ENCODE data around the gene EMP2. TPM values are rescaled to one million over a fixed set of nuclear protein-coding genes. Genes with fewer than 3 reads are reported as not detected.

Gene EMP2
- total and polyA plus RNA-seq, 8 donors, result 5.5 to 13.7 (median 9.3) TPM

DNA sequence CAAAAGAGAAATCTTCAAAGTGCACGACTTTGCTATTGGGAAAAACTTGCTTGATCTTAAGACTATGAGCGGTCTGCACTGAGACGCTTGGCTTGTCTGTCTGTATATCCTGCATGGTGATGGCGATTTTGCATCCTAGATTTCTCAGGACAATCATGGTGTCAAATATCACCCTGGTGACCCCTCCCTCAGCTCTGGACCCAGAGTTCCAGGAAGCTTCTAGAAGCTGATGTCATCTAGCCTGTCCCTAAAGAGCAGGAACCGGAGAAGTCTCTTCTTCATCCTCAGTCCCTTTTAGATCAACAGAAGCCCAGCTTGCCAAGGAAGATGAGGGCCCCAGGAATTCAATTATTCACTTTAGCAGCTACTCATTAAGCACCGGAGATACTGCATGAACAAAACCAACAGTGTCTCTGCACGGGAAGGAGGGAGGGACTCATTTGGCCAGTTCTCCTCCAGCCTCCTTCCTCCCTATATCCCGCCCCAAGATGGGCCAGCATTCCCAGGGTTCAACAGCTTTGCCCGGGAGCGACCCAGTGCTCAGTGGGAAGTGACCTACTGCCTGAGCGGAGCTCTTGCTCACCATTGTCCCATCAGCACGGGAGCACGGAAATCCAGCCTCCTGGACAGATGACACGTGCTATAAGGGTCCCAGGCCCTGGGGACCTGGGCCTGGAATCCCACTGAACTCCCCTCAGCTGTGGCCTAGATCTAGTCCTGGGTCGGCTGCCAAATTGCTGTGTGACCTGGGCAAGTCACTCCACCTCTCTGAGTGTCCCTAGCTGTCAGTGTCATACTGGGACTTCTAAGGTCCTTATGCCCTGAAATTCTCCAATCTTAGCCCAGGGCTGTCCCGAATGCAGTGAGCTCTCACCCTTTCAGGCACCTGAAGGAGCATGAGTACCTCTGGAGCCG, 3.8 kb downstream of the EMP2 start:
- no peak overlapping the region for H3K4me3 ChIP-seq
- H3K27ac ChIP-seq, result no peak overlapping the region

DNA sequence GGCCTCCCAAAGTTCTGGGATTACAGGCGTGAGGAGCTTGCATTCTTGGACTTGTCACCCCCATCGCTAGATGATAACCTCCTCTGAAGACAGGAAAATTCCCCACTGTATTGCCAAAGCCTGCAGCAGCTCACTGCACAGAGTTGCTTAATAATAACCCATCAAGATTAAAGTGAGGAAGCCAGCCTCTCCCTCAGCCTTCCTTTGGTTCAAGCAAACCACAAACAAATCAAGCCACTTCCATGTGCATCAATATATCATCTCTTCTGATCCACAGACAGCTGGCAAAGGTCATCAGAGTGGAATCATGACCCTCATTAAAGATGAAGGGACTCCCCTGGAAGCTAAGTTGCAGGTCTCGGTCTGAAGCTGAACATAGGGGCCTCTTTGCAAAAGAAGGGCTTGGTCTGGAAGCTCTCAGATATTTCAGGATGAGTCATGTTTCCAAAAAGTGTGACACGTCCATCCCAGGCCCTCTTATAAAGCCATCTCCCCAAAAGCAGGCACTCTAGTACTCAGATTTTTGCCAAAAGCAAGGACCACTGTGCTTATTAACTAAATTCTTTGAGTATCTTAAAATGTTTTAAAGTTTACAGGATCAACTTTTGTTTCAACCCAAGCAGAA, 4.8 kb downstream of the EMP2 start:
- no peak overlapping the region for H3K27ac ChIP-seq

More for the DNA sequence above, 3.8 kb downstream of the EMP2 start:
- DNase-seq (no peak), FAIRE-seq (no peak), ATAC-seq (no peak)
- Histone ChIP-seq H3K36me3 (no peaks in the 10 kb centered on the region), H3K9me3 (no peaks in the 10 kb centered on the region), H3K4me1 (peaks cover 0 to 6% (median 0%) of the 10 kb centered on the region in 3 donors), H3K27me3 (no peaks in the 10 kb centered on the region)
- intact Hi-C loops (cut with DNase I), result no loop called here
- TF ChIP-seq, protein P1, sequence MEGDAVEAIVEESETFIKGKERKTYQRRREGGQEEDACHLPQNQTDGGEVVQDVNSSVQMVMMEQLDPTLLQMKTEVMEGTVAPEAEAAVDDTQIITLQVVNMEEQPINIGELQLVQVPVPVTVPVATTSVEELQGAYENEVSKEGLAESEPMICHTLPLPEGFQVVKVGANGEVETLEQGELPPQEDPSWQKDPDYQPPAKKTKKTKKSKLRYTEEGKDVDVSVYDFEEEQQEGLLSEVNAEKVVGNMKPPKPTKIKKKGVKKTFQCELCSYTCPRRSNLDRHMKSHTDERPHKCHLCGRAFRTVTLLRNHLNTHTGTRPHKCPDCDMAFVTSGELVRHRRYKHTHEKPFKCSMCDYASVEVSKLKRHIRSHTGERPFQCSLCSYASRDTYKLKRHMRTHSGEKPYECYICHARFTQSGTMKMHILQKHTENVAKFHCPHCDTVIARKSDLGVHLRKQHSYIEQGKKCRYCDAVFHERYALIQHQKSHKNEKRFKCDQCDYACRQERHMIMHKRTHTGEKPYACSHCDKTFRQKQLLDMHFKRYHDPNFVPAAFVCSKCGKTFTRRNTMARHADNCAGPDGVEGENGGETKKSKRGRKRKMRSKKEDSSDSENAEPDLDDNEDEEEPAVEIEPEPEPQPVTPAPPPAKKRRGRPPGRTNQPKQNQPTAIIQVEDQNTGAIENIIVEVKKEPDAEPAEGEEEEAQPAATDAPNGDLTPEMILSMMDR (IDR thresholded peaks at IDR 0.05), result no peak
- 76 to 81% methylated on average over 17 of the region's 17 CpGs for WGBS, 2 donors

DNA sequence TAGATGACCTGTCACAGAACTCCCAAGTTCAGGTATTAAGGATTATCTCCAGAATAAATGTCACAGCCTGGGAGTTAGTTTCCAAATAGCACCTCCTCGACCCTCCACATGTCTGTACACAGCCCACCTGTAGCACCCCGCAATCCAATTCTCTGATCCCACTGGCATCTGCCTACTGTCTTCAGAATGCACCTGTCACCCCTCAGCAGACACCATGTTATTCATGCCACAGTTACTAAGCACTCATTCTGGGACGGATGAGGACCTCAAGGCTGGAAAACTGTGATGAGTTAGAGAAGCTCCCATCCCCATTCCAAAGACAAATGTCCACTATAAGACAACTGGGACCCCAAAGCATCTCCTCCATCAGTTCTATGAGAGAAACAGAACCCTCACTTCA, 7.8 kb downstream of the EMP2 start:
- DNase-seq, result no peak
- Histone ChIP-seq H3K4me1 (no peaks in the 10 kb centered on the region), H3K36me3 (no peaks in the 10 kb centered on the region), H3K27me3 (no peaks in the 10 kb centered on the region), H3K4me3 (no peak overlapping the region), H3K9me3 (no peaks in the 10 kb centered on the region), H3K27ac (no peak overlapping the region)
- TF ChIP-seq, protein P1 (IDR thresholded peaks at IDR 0.05), result no peak
- intact Hi-C loops (cut with DNase I), result no loop called here
- ATAC-seq, result no peak
- 67 to 72% methylated on average over 3 of the region's 3 CpGs for WGBS, 2 donors
- FAIRE-seq, result no peak

More for the DNA sequence above, 4.8 kb downstream of the EMP2 start:
- ATAC-seq (no peak), DNase-seq (no peak), FAIRE-seq (no peak)
- no peak overlapping the region for H3K4me3 ChIP-seq
- TF ChIP-seq, protein P1 (IDR thresholded peaks at IDR 0.05), result no peak
- WGBS, 2 donors, result 84 to 89% methylated on average over 4 of the region's 4 CpGs
- intact Hi-C loops (cut with DNase I), result no loop called here
- no peaks in the 10 kb centered on the region for H3K27me3 ChIP-seq
- no peaks in the 10 kb centered on the region for H3K36me3 ChIP-seq
- H3K4me1 ChIP-seq, result peaks cover 0 to 6% (median 0%) of the 10 kb centered on the region in 3 donors
- no peaks in the 10 kb centered on the region for H3K9me3 ChIP-seq

DNA sequence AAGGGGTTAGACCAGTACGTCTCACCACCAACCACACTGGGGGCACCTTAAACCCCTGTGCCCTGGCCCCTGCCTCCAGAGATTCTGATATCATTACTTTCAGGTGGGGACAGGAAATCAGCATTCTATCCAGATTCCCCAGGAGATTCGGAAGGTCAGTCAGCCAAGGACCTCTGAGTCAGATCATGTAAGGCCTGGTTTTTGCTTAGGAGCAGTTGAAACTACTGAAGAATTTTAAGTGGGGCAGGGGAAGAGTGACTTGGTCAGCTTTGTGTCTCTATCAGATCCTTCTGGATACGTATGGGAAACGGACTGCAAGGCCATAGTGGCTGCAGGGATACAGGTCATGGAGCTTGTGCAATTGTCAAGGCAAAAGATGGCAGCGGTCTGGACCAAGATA, 9.0 kb downstream of the EMP2 start:
- ATAC-seq, result no peak
- intact Hi-C loops (cut with DNase I), result no loop called here
- no peak overlapping the region for H3K27ac ChIP-seq
- H3K27me3 ChIP-seq, result no peaks in the 10 kb centered on the region
- H3K36me3 ChIP-seq, result no peaks in the 10 kb centered on the region
- 72 to 90% methylated on average over 5 of the region's 5 CpGs for WGBS, 2 donors
- no peak for DNase-seq
- no peak for FAIRE-seq
- H3K9me3 ChIP-seq, result no peaks in the 10 kb centered on the region
- H3K4me3 ChIP-seq, result no peak overlapping the region
- TF ChIP-seq, protein P1 (IDR thresholded peaks at IDR 0.05), result no peak
- no peaks in the 10 kb centered on the region for H3K4me1 ChIP-seq
